Activated naive CD4-positive, alpha-beta T cell treated with anti-CD3 and anti-CD28 coated beads for 36 hours (primary cell): Measurements from ENCODE around the gene MEP1A. TPM values are rescaled to one million over a fixed set of nuclear protein-coding genes. Genes with fewer than 3 reads are reported as not detected.
"Not testable (repeated sequence)": the region's sequence is repeated elsewhere in the genome, so short reads cannot be mapped to it uniquely, and the experiment has no call there.

ENCODE experiments used
- CTCF ChIA-PET: fragments of 350-600 bp; sonication (Branson Sonifier 250); formaldehyde crosslinking; loops from one replicate; lab custom pipeline; 2021; ENCODE audit warnings: antibody characterized with exemption; lab: Charles Lee
- DNase-seq: peaks from one replicate; pipeline ENCODE4 v3.0.0-alpha.2; 2020
- H3K27ac Mint-ChIP-seq: one replicate; pipeline ENCODE4 v1.8.0; 2021; ENCODE audit warnings: mild to moderate bottlenecking, mixed read lengths
- H3K27me3 Mint-ChIP-seq: one replicate; pipeline ENCODE4 v1.8.0; 2021; ENCODE audit warnings: low read depth, mixed read lengths
- H3K36me3 Mint-ChIP-seq: one replicate; pipeline ENCODE4 v1.8.0; 2021; ENCODE audit warnings: low read depth, mixed read lengths
- H3K4me1 Mint-ChIP-seq: one replicate; pipeline ENCODE4 v1.8.0; 2021; ENCODE audit warnings: low read depth, mixed read lengths
- H3K4me3 Mint-ChIP-seq: one replicate; pipeline ENCODE4 v1.8.0; 2021; ENCODE audit warnings: mild to moderate bottlenecking, moderate library complexity, mixed read lengths
- H3K9me3 Mint-ChIP-seq: one replicate; pipeline ENCODE4 v1.8.0; 2021; ENCODE audit warnings: mixed read lengths
- intact Hi-C: fragments of 100-400 bp; cut with micrococcal nuclease; formaldehyde crosslinking; loops from one replicate; pipeline ENCODE4 v1.15.1; 2023
- total RNA-seq, 2 experiments: library from RNA; stranded (reverse); gene quantifications; one replicate each; pipeline ENCODE4 v1.2.3, GENCODE V29; 2021

The MEP1A gene
- total RNA-seq, 2 experiments from 2014 or later, result not detected

GRCh38 chr6:46808806-46809205 lies 15.6 kb downstream of the MEP1A start:
- H3K27ac Mint-ChIP-seq, result no peak overlapping the region
- no peaks in the 10 kb centered on the region for H3K9me3 Mint-ChIP-seq
- peaks cover 37% of the 10 kb centered on the region for H3K27me3 Mint-ChIP-seq
- H3K4me1 Mint-ChIP-seq, result no peaks in the 10 kb centered on the region
- no peak overlapping the region for H3K4me3 Mint-ChIP-seq
- CTCF ChIA-PET, result no interaction called here
- H3K36me3 Mint-ChIP-seq, result no peaks in the 10 kb centered on the region
- no peak for DNase-seq
- intact Hi-C loops, result no loop called here

- peaks cover 32% of the 10 kb centered on the region for H3K27me3 Mint-ChIP-seq
- H3K9me3 Mint-ChIP-seq, result no peaks in the 10 kb centered on the region
- intact Hi-C loops, result no loop called here
- CTCF ChIA-PET, result no interaction called here
- no peak overlapping the region for H3K27ac Mint-ChIP-seq
- no peak overlapping the region for H3K4me3 Mint-ChIP-seq
- no peaks in the 10 kb centered on the region for H3K4me1 Mint-ChIP-seq
- H3K36me3 Mint-ChIP-seq, result no peaks in the 10 kb centered on the region
- DNase-seq, result no peak
Measured at GRCh38 chr6:46815130-46815529, 21.9 kb downstream of the MEP1A start.

GRCh38 chr6:46816626-46817025 lies 23.4 kb downstream of the MEP1A start:
- CTCF ChIA-PET, result no interaction called here
- DNase-seq, result no peak
- Mint-ChIP-seq H3K27me3 (peaks cover 27% of the 10 kb centered on the region), H3K27ac (no peak overlapping the region), H3K4me1 (no peaks in the 10 kb centered on the region), H3K36me3 (no peaks in the 10 kb centered on the region), H3K4me3 (no peak overlapping the region), H3K9me3 (no peaks in the 10 kb centered on the region)
- intact Hi-C loops, result no loop called here

GRCh38 chr6:46819561-46819960 lies 26.4 kb downstream of the MEP1A start:
- Mint-ChIP-seq H3K27ac (no peak overlapping the region), H3K36me3 (no peaks in the 10 kb centered on the region), H3K9me3 (no peaks in the 10 kb centered on the region), H3K27me3 (peaks cover 12% of the 10 kb centered on the region), H3K4me1 (no peaks in the 10 kb centered on the region), H3K4me3 (no peak overlapping the region)
- intact Hi-C loops, result no loop called here
- no peak for DNase-seq
- CTCF ChIA-PET, result no interaction called here

GRCh38 chr6:46821458-46821881 lies 28.3 kb downstream of the MEP1A start:
- CTCF ChIA-PET, result no interaction called here
- H3K9me3 Mint-ChIP-seq, result no peaks in the 10 kb centered on the region
- H3K27ac Mint-ChIP-seq, result no peak overlapping the region
- no peak for DNase-seq
- H3K4me1 Mint-ChIP-seq, result no peaks in the 10 kb centered on the region
- H3K36me3 Mint-ChIP-seq, result no peaks in the 10 kb centered on the region
- H3K27me3 Mint-ChIP-seq, result peaks cover 6% of the 10 kb centered on the region
- H3K4me3 Mint-ChIP-seq, result no peak overlapping the region
- intact Hi-C loops, result no loop called here

- Mint-ChIP-seq H3K4me1 (no peaks in the 10 kb centered on the region), H3K4me3 (no peak overlapping the region), H3K36me3 (no peaks in the 10 kb centered on the region), H3K27ac (no peak overlapping the region), H3K9me3 (no peaks in the 10 kb centered on the region), H3K27me3 (peaks cover 10% of the 10 kb centered on the region)
- no peak for DNase-seq
- intact Hi-C loops, result no loop called here
- CTCF ChIA-PET, result no interaction called here
Measured at GRCh38 chr6:46828939-46829338, 35.8 kb downstream of the MEP1A start.

GRCh38 chr6:46832816-46833215 lies 39.6 kb downstream of the MEP1A start:
- Mint-ChIP-seq H3K27me3 (peaks cover 10% of the 10 kb centered on the region), H3K9me3 (no peaks in the 10 kb centered on the region), H3K4me1 (no peaks in the 10 kb centered on the region), H3K36me3 (no peaks in the 10 kb centered on the region), H3K4me3 (no peak overlapping the region), H3K27ac (no peak overlapping the region)
- CTCF ChIA-PET, result no interaction called here
- intact Hi-C loops, result no loop called here
- DNase-seq, result no peak

GRCh38 chr6:46834257-46834916 lies 41.2 kb downstream of the MEP1A start:
- H3K27me3 Mint-ChIP-seq, H3K4me3 Mint-ChIP-seq, DNase-seq, H3K9me3 Mint-ChIP-seq, H3K27ac Mint-ChIP-seq, H3K4me1 Mint-ChIP-seq, intact Hi-C loops, CTCF ChIA-PET, H3K36me3 Mint-ChIP-seq: not testable (repeated sequence)

GRCh38 chr6:46834991-46835390 lies 41.8 kb downstream of the MEP1A start:
- CTCF ChIA-PET, result not testable (repeated sequence)

GRCh38 chr6:46838033-46838432 lies 44.8 kb downstream of the MEP1A start:
- CTCF ChIA-PET, result no interaction called here
- Mint-ChIP-seq H3K27me3 (peaks cover 2% of the 10 kb centered on the region), H3K9me3 (peaks cover 21% of the 10 kb centered on the region)

More at GRCh38 chr6:46834991-46835390, 41.8 kb downstream of the MEP1A start:
- H3K36me3 Mint-ChIP-seq, H3K27ac Mint-ChIP-seq, H3K27me3 Mint-ChIP-seq, H3K4me1 Mint-ChIP-seq, intact Hi-C loops, H3K9me3 Mint-ChIP-seq, H3K4me3 Mint-ChIP-seq, DNase-seq: not testable (repeated sequence)

GRCh38 chr6:46842252-46842846 lies 49.2 kb downstream of the MEP1A start:
- CTCF ChIA-PET, H3K27me3 Mint-ChIP-seq, intact Hi-C loops, DNase-seq, H3K27ac Mint-ChIP-seq, H3K4me1 Mint-ChIP-seq, H3K36me3 Mint-ChIP-seq, H3K4me3 Mint-ChIP-seq: not testable (repeated sequence)
- peaks cover 23% of the 10 kb centered on the region for H3K9me3 Mint-ChIP-seq

More at GRCh38 chr6:46838033-46838432, 44.8 kb downstream of the MEP1A start:
- intact Hi-C loops, result no loop called here
- no peaks in the 10 kb centered on the region for H3K36me3 Mint-ChIP-seq
- H3K4me3 Mint-ChIP-seq, result no peak overlapping the region
- no peak overlapping the region for H3K27ac Mint-ChIP-seq
- no peaks in the 10 kb centered on the region for H3K4me1 Mint-ChIP-seq
- no peak for DNase-seq

- H3K4me3 Mint-ChIP-seq, result no peak overlapping the region
- H3K4me1 Mint-ChIP-seq, result peaks cover 4% of the 10 kb centered on the region
- H3K9me3 Mint-ChIP-seq, result peaks cover 23% of the 10 kb centered on the region
- peaks cover 25% of the 10 kb centered on the region for H3K27me3 Mint-ChIP-seq
- no peak for DNase-seq
- no peaks in the 10 kb centered on the region for H3K36me3 Mint-ChIP-seq
- CTCF ChIA-PET, result no interaction called here
- intact Hi-C loops, result no loop called here
- no peak overlapping the region for H3K27ac Mint-ChIP-seq
Measured at GRCh38 chr6:46845126-46845525, 51.9 kb downstream of the MEP1A start.
